Chondrocyte (in vitro differentiated cells): Measurements from ENCODE around the gene SCNN1B. TPM values are rescaled to one million over a fixed set of nuclear protein-coding genes. Genes with fewer than 3 reads are reported as not detected.

Experiments
- DNase-seq: peaks from one replicate; pipeline ENCODE4 v3.0.0; 2021; ENCODE audit warnings: mixed read lengths, low spot score
- H3K27ac Mint-ChIP-seq: one replicate; pipeline ENCODE4 v1.8.0; 2021; ENCODE audit warnings: mild to moderate bottlenecking, moderate library complexity, mixed read lengths; ENCODE audit not compliant: unreplicated experiment
- H3K27me3 Mint-ChIP-seq: 2 replicates; pipeline ENCODE4 v1.8.0; 2021; ENCODE audit warnings: low read depth, mixed read lengths
- H3K36me3 Mint-ChIP-seq: 2 replicates; pipeline ENCODE4 v1.8.0; 2021; ENCODE audit warnings: low read depth, mixed read lengths
- H3K4me1 Mint-ChIP-seq: 2 replicates; pipeline ENCODE4 v1.8.0; 2021; ENCODE audit warnings: low read depth, mild to moderate bottlenecking, mixed read lengths
- H3K4me3 Mint-ChIP-seq: one replicate; pipeline ENCODE4 v1.8.0; 2021; ENCODE audit warnings: mild to moderate bottlenecking, moderate library complexity, mixed read lengths; ENCODE audit not compliant: unreplicated experiment
- H3K9me3 Mint-ChIP-seq: 2 replicates; pipeline ENCODE4 v1.8.0; 2021; ENCODE audit warnings: low read depth, mixed read lengths
- total RNA-seq: library from RNA; stranded (reverse); gene quantifications from 3 replicates; pipeline ENCODE4 v1.2.1, GENCODE V29; 2021
- TF ChIP-seq, protein P1 (sequence below): fragments of 200-600 bp; sonication (generic); IDR thresholded peaks from 2 replicates; pipeline ENCODE4 v1.5.0; 2021; ENCODE audit warnings: antibody characterized with exemption, mild to moderate bottlenecking, moderate library complexity

Gene SCNN1B
- total RNA-seq, 1 donor from 2014 or later: not detected

DNA sequence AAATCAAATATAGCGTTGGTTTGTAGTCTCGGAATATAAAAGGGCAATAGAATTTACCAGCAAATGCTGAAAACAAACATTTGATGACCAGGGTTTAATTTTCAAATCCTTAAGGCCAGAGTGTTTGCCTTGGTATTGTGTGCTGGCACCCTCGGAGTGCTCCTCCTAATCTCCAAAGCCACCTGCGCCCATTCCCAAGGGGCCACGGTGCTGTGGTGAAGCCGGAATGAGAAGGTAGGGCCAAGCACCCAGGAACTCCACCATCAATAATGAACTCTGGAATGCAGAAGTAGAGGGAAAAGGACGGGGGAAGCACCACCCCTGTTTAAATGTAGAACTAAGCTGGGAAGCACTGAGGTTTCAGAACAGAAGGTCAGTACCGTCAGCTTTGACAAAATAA lies 99.0 kb downstream of the SCNN1B start:
- H3K9me3 Mint-ChIP-seq: no peaks in the 10 kb centered on the region

GRCh38 chr16:23402100-23402499 lies 100.0 kb downstream of the SCNN1B start:
- Mint-ChIP-seq H3K4me3 (no peak overlapping the region), H3K27me3 (no peaks in the 10 kb centered on the region), H3K36me3 (peaks cover 55% of the 10 kb centered on the region), H3K4me1 (peaks cover 7% of the 10 kb centered on the region), H3K27ac (no peak overlapping the region), H3K9me3 (no peaks in the 10 kb centered on the region)
- DNase-seq: no peak
- TF ChIP-seq, protein P1, sequence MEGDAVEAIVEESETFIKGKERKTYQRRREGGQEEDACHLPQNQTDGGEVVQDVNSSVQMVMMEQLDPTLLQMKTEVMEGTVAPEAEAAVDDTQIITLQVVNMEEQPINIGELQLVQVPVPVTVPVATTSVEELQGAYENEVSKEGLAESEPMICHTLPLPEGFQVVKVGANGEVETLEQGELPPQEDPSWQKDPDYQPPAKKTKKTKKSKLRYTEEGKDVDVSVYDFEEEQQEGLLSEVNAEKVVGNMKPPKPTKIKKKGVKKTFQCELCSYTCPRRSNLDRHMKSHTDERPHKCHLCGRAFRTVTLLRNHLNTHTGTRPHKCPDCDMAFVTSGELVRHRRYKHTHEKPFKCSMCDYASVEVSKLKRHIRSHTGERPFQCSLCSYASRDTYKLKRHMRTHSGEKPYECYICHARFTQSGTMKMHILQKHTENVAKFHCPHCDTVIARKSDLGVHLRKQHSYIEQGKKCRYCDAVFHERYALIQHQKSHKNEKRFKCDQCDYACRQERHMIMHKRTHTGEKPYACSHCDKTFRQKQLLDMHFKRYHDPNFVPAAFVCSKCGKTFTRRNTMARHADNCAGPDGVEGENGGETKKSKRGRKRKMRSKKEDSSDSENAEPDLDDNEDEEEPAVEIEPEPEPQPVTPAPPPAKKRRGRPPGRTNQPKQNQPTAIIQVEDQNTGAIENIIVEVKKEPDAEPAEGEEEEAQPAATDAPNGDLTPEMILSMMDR: no peak

More for the DNA sequence above, 99.0 kb downstream of the SCNN1B start:
- peak; percentile 61 for DNase-seq
- Mint-ChIP-seq H3K4me3 (no peak overlapping the region), H3K27me3 (no peaks in the 10 kb centered on the region), H3K36me3 (peaks cover 53% of the 10 kb centered on the region), H3K27ac (no peak overlapping the region), H3K4me1 (peaks cover 5% of the 10 kb centered on the region)
- TF ChIP-seq, protein P1: no peak

- H3K27me3 Mint-ChIP-seq: no peaks in the 10 kb centered on the region
- TF ChIP-seq, protein P1: no peak
- no peak overlapping the region for H3K4me3 Mint-ChIP-seq
- peaks cover 48% of the 10 kb centered on the region for H3K36me3 Mint-ChIP-seq
- no peak overlapping the region for H3K27ac Mint-ChIP-seq
- DNase-seq: no peak
- H3K9me3 Mint-ChIP-seq: no peaks in the 10 kb centered on the region
- H3K4me1 Mint-ChIP-seq: peaks cover 10% of the 10 kb centered on the region
Measured at GRCh38 chr16:23403547-23403946, 101.4 kb downstream of the SCNN1B start.

- TF ChIP-seq, protein P1: no peak
- no peak overlapping the region for H3K4me3 Mint-ChIP-seq
- H3K27me3 Mint-ChIP-seq: no peaks in the 10 kb centered on the region
- DNase-seq: no peak
- peaks cover 30% of the 10 kb centered on the region for H3K4me1 Mint-ChIP-seq
- peaks cover 42% of the 10 kb centered on the region for H3K36me3 Mint-ChIP-seq
- H3K27ac Mint-ChIP-seq: no peak overlapping the region
- no peaks in the 10 kb centered on the region for H3K9me3 Mint-ChIP-seq
Measured at GRCh38 chr16:23406024-23406423, 103.9 kb downstream of the SCNN1B start.

DNA sequence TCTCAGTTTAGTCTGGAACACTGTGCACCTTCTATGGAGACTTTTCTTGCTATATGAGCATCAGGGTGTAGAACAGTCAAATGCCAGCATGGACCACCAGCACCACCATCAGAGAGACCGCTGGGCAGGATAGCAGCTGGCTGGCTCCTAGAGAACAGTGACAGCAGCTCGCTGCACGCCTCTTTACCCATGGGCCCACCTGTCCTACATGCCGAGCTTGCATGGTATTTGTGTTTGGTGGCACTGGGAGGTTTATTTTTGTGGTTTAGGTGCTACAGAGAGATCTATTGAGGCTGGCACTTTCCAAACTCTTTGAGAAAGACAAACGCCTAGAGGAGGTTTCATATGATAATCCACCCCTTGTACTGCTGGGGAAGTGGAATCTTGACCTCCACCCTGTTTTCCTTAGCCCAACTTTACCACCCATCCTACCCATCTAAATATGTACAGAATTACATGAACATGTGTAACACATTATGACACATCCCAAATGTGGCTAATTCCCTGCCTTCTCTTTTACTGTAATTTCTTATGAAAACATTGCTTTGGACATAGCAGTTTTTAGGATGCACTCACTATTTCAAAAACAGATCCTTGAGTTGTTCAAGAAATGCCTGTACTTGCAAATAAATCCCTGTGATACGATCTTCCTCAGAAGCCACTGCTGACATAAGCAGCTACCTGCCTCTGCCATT lies 104.6 kb downstream of the SCNN1B start:
- DNase-seq: no peak
- Mint-ChIP-seq H3K27me3 (no peaks in the 10 kb centered on the region), H3K27ac (no peak overlapping the region), H3K4me1 (peaks cover 30% of the 10 kb centered on the region), H3K36me3 (peaks cover 39% of the 10 kb centered on the region), H3K9me3 (no peaks in the 10 kb centered on the region), H3K4me3 (no peak overlapping the region)
- TF ChIP-seq, protein P1: no peak
